ENCODE results near the gene TUBGCP6. TPM values are rescaled to one million over a fixed set of nuclear protein-coding genes. Genes with fewer than 3 reads are reported as not detected.

TUBGCP6 gene
- total and polyA plus RNA-seq, 2 donors (not counting 1 experiment from before 2014, with no cell fraction given), result 137 to 178 TPM

DNA sequence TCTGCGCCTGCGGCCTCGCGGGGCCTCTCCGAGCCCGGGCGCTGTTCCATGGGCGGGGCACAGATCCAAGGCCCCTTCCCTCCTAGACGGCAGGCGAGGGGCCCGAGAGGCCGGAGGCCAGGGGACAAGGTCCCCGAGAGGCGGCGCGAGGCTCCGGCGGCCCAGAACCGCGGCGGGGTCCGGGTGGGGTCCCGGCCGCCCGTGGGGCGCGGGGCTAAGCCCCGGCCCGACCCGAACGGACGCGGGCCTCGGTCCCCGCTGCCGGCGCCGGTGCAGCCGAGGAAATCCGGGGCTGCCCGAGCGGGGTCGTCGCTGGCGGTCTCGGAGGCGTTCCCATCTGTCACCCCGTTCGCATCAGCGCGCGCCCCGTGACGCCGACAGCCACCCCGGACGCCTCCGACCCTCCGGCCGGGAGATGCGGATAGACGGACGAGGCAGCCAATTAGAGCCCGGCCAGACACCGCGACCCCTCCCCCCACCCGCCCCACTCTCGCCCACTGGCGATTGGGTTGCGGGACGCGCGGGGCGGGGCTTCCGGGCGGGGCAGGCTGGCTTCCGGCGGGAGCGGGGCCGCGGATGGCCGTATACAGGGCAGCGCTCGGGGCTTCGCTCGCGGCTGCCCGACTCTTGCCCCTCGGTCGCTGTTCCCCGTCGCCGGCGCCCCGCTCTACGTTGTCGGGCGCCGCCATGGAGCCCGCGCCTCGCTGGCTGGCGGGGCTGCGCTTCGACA, 44.2 kb downstream of the TUBGCP6 start, which contains the start of gene SELENOO:
Gene SELENOO (plus strand): TSS at position 551 of the 730 bp plus-strand sequence. CDS start 26 bp downstream, at position 577.
- Histone ChIP-seq H2AFZ (ENCODE audit: insufficient read depth, low read depth, low read length, poor library complexity, severe bottlenecking) (peak within 1 kb of the TSS; percentile 60), H3K79me2 (ENCODE audit: control insufficient read depth, insufficient read depth, low read length) (peaks cover 44% of the 10 kb centered on the region), H3K4me2 (replicated peaks; ENCODE audit: low read depth, low read length, poor library complexity, severe bottlenecking) (peak within 1 kb of the TSS; percentile 98), H4K20me1 (ENCODE audit: control insufficient read depth, insufficient read depth, low read length, poor library complexity, severe bottlenecking) (peaks cover 12% of the 10 kb centered on the region), H3K36me3 (replicated peaks in 1 of 2; ENCODE audit: control extremely low read depth in 1 of 2, control insufficient read depth in 1 of 2, extremely low read depth in 1 of 2, insufficient read depth in 2 of 2, low read length in 1 of 2) (peaks cover 8 to 24% of the 10 kb centered on the region in 2 experiments), H3K27ac (ENCODE audit: low read length in 2 of 2) (peak within 1 kb of the TSS; percentile 23 to 81), H3K27me3 (replicated peaks in 1 of 4; ENCODE audit: control extremely low read depth in 1 of 4, control insufficient read depth in 3 of 4, insufficient read depth in 4 of 4, low read length in 3 of 4) (no peaks in the 10 kb centered on the region), H3K4me3 (ENCODE audit: control extremely low read depth in 1 of 5, extremely low read depth in 1 of 5, insufficient read depth in 1 of 5, low read depth in 2 of 5, low read length in 4 of 5) (peak within 1 kb of the TSS; percentile 25 to 80 (median 70)), H3K4me1 (ENCODE audit: control insufficient read depth in 2 of 2, insufficient read depth in 2 of 2, low read length in 2 of 2) (peaks cover 16 to 26% of the 10 kb centered on the region in 2 donors), H3K9me3 (ENCODE audit: control extremely low read depth in 1 of 3, control insufficient read depth in 2 of 3, insufficient read depth in 1 of 3, low read length in 2 of 3) (no peaks in the 10 kb centered on the region), H3K9ac (ENCODE audit: low read length) (peak within 1 kb of the TSS; percentile 81)
- Mint-ChIP-seq H3K4me3 (peak within 1 kb of the TSS; percentile 89), H3K4me1 (peaks cover 26% of the 10 kb centered on the region), H3K9me3 (ENCODE audit: insufficient read depth) (no peaks in the 10 kb centered on the region), H3K27ac (peak within 1 kb of the TSS; percentile 86), H3K27me3 (no peaks in the 10 kb centered on the region)
- intact Hi-C loops (cut with micrococcal nuclease), result loop anchor here (1.0 to 10.0 kb wide), 4 partner anchors 10 to 436 kb away; partner anchors contain the start of gene TRABD
- WGBS (ENCODE audit: insufficient coverage), result under 1% methylated on average over 105 of the region's 105 CpGs
- TF ChIP-seq, protein P1, sequence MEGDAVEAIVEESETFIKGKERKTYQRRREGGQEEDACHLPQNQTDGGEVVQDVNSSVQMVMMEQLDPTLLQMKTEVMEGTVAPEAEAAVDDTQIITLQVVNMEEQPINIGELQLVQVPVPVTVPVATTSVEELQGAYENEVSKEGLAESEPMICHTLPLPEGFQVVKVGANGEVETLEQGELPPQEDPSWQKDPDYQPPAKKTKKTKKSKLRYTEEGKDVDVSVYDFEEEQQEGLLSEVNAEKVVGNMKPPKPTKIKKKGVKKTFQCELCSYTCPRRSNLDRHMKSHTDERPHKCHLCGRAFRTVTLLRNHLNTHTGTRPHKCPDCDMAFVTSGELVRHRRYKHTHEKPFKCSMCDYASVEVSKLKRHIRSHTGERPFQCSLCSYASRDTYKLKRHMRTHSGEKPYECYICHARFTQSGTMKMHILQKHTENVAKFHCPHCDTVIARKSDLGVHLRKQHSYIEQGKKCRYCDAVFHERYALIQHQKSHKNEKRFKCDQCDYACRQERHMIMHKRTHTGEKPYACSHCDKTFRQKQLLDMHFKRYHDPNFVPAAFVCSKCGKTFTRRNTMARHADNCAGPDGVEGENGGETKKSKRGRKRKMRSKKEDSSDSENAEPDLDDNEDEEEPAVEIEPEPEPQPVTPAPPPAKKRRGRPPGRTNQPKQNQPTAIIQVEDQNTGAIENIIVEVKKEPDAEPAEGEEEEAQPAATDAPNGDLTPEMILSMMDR (IDR thresholded peaks at IDR 0.05), result no peak
- TF ChIP-seq EZH2 (IDR thresholded peaks at IDR 0.05; ENCODE audit: borderline replicate concordance, insufficient read depth, low read depth, low read length, poor library complexity, severe bottlenecking), result no peak
- ChIA-PET POLR2A (interaction anchor here (0.7 to 4.1 kb wide), 2 partner anchors 9 to 18 kb away, joined by 3 to 41 read pairs; no protein-coding TSS in a partner anchor), CTCF (no interaction called here)
- DNase-seq, result peak; percentile 96
- ATAC-seq (ENCODE audit: low read depth), result peak; percentile 92

All from B cell (primary cell).